Calu3 (cell line): ENCODE measurements around the gene SARS2. TPM values are rescaled to one million over a fixed set of nuclear protein-coding genes. Genes with fewer than 3 reads are reported as not detected.

Experiments
- BruUV-seq: library from RNA; stranded (reverse); fragments of 400-500 nt; replicated peaks from 2 replicates; lab custom pipeline; 2021; lab: Mats Ljungman, UMichigan
- CTCF ChIA-PET: fragments of 300-600 bp; sonication (Branson Sonifier 250); formaldehyde crosslinking; loops from one replicate; lab custom pipeline; 2022; ENCODE audit warnings: antibody characterized with exemption; lab: Charles Lee
- DNase-seq: peaks from one replicate; pipeline ENCODE4 v3.0.0; 2022
- H3K27ac Mint-ChIP-seq: one replicate; pipeline ENCODE4 v1.8.0; 2022; ENCODE audit warnings: mixed read lengths; ENCODE audit not compliant: unreplicated experiment
- H3K27me3 Mint-ChIP-seq: one replicate; pipeline ENCODE4 v1.8.0; 2022; ENCODE audit warnings: mixed read lengths; ENCODE audit not compliant: unreplicated experiment
- H3K36me3 Mint-ChIP-seq: one replicate; pipeline ENCODE4 v1.8.0; 2022; ENCODE audit warnings: mild to moderate bottlenecking, moderate library complexity, mixed read lengths; ENCODE audit not compliant: insufficient read depth, unreplicated experiment
- H3K4me1 Mint-ChIP-seq: one replicate; pipeline ENCODE4 v1.8.0; 2022; ENCODE audit warnings: mild to moderate bottlenecking, low read depth, mixed read lengths; ENCODE audit not compliant: unreplicated experiment
- H3K4me3 Mint-ChIP-seq: one replicate; pipeline ENCODE4 v1.8.0; 2022; ENCODE audit warnings: mild to moderate bottlenecking, low read depth, moderate library complexity, mixed read lengths; ENCODE audit not compliant: unreplicated experiment
- H3K9me3 Mint-ChIP-seq: one replicate; pipeline ENCODE4 v1.8.0; 2022; ENCODE audit warnings: low read depth, mixed read lengths; ENCODE audit not compliant: unreplicated experiment
- intact Hi-C: fragments of 100-400 bp; cut with micrococcal nuclease; formaldehyde crosslinking; loops from one replicate; pipeline ENCODE4 v1.10.0; 2022; ENCODE audit not compliant: unreplicated experiment
- total RNA-seq: library from RNA; stranded (reverse); gene quantifications from 2 replicates; pipeline ENCODE4 v1.2.3, GENCODE V29; 2022
- TF ChIP-seq, protein P1 (sequence below): fragments of 200-600 bp; IDR thresholded peaks from one replicate; pipeline ENCODE4 v1.8.0; 2022; ENCODE audit warnings: antibody characterized with exemption; ENCODE audit not compliant: unreplicated experiment

Gene SARS2
- total RNA-seq, 1 experiment from 2014 or later, result 52.1 TPM

DNA sequence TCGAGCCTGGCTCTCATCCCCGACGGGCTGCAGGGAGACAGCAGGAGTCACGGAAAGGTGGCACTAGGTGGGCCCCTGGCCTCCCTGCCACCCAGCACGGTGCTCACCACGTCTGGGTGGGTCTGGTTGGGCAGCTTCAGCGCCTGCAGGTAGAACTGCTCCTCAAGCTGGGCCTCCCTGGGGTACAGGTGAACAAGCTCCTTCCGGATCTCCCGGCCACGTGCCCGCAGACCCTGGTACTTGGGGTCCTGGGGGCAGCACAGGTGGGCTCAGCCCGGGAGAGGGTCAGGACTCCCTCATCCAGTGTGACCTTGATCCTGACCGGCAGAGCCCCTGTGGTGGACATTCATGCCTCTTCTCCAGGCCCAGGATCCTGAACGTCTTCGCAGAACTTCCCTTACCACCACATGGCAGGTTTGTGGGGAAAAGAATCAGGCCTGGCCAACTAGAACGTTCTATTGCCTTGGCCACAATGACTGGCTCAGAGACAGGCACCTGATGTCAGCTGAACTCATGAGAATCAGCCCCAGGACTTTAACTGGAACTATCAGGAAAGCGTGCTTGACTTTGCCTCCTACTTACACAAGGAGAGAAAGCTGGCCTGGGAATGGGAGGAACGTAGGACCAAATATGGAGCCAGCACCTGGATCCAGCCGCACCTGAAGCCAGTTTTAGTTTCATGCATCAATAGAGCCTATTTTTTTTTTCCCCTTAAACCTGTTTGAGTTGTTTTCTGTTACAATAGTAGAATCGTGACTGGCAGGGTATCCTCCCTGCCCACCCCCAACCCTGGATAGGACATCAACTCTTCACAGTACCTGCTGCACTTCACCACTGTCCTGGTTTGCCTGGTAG is 8.9 kb downstream of the SARS2 start:
- Mint-ChIP-seq H3K27ac (no peak overlapping the region), H3K4me3 (no peak overlapping the region), H3K27me3 (no peaks in the 10 kb centered on the region), H3K4me1 (no peaks in the 10 kb centered on the region), H3K36me3 (peaks cover 18% of the 10 kb centered on the region), H3K9me3 (no peaks in the 10 kb centered on the region)
- BruUV-seq, result no TSS peak
- no peak for DNase-seq
- TF ChIP-seq, protein P1, sequence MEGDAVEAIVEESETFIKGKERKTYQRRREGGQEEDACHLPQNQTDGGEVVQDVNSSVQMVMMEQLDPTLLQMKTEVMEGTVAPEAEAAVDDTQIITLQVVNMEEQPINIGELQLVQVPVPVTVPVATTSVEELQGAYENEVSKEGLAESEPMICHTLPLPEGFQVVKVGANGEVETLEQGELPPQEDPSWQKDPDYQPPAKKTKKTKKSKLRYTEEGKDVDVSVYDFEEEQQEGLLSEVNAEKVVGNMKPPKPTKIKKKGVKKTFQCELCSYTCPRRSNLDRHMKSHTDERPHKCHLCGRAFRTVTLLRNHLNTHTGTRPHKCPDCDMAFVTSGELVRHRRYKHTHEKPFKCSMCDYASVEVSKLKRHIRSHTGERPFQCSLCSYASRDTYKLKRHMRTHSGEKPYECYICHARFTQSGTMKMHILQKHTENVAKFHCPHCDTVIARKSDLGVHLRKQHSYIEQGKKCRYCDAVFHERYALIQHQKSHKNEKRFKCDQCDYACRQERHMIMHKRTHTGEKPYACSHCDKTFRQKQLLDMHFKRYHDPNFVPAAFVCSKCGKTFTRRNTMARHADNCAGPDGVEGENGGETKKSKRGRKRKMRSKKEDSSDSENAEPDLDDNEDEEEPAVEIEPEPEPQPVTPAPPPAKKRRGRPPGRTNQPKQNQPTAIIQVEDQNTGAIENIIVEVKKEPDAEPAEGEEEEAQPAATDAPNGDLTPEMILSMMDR, result no peak
- CTCF ChIA-PET, result no interaction called here
- intact Hi-C loops, result no loop called here

DNA sequence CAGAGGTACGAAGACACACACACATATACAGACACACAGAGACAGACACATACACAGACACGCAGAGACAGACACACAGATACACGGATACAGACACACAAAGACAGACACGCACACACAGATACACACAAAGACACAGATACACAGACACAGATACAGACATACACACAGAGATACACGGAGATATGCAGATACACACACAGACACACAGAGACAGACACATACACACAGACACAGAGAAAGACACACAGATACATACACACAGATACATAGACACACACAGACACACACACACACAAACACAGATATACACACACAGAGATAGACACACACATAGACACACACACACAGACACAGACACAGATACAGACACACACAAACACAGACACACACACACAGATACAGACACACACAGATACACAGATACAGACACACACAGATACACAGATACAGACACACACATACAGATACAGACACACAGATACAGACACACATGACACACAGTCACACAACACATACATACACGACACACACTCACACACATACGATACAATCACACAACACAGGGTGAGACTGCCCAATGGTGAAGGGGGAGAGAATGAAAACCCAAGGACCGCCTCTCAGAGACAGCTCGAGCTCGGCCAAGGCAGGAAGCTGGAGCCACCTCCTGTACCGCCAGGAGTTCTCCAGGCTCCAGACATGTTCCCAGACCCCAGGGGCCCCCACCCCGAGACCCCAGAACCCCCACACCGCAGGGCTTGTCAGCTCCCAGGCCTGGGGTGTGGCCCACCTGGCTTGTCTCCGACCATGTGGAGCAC is 9.8 kb downstream of the SARS2 start:
- CTCF ChIA-PET, result no interaction called here
- intact Hi-C loops, result no loop called here
- H3K4me1 Mint-ChIP-seq, result no peaks in the 10 kb centered on the region

DNA sequence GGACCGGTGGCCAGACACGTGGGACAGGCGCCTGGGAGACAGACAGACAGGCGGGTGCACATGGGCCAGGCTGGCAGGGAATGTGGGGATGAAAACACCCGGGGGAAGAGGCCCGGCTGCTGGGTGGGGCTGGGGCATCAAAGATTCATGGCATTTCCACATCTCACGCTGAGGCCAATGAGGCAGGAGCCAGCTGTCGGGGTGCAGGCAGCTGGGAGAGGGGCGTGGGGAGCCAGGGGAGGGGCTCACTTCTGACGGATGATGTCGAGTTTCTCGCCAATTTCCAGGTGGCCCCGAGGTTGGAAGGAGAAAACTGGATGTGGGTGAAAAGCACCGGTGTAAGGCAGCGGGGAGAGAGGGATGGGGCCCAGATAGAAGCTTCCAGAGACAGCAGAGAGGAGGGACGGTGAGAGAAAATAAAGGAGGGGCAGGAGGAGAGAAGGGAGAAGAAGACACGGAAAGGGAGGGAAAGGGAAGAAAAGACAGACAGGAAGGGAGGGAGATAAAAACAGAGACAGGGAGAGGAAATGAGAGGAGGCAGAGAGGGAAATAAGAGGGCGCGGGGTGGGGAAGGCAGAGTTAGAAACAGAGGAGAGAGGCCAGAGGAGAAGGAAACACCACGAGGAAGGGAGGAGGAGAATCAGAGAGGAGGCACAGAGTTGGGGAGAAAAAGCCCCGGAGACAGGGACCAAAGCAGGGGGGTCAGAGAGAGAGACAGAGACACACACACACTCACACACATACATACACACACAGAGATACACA is 10.5 kb downstream of the SARS2 start:
- Mint-ChIP-seq H3K4me3 (no peak overlapping the region), H3K27ac (no peak overlapping the region), H3K4me1 (no peaks in the 10 kb centered on the region), H3K36me3 (peaks cover 6% of the 10 kb centered on the region), H3K27me3 (no peaks in the 10 kb centered on the region), H3K9me3 (no peaks in the 10 kb centered on the region)
- CTCF ChIA-PET, result no interaction called here
- intact Hi-C loops, result no loop called here
- BruUV-seq, result no TSS peak
- no peak for DNase-seq
- TF ChIP-seq, protein P1, result no peak

More for the DNA sequence above, 9.8 kb downstream of the SARS2 start:
- Mint-ChIP-seq H3K9me3 (no peaks in the 10 kb centered on the region), H3K27ac (no peak overlapping the region), H3K4me3 (no peak overlapping the region), H3K27me3 (no peaks in the 10 kb centered on the region), H3K36me3 (peaks cover 12% of the 10 kb centered on the region)
- DNase-seq, result no peak
- BruUV-seq, result no TSS peak
- TF ChIP-seq, protein P1, result no peak

DNA sequence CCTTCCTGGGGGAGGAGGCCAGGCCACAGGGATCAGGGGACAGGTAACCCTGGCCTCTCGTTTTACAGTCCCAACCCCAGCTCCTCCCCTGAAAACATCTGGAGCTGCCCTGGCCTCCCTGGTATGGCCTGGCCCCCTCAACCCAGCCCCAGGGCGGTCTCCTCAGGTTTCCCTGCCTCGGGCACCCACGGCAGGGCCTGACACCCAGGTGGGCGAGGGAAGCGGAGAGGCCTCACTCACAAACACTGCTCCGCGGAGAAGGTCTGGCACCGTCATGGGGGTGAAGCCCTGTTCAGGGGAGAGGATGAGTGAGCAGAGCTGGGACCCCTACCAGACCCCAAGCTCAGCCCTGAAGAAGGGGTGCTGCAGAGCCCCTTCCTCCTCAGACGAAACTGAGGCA is 12.0 kb downstream of the SARS2 start:
- no peaks in the 10 kb centered on the region for H3K9me3 Mint-ChIP-seq
- TF ChIP-seq, protein P1, result no peak
- H3K27me3 Mint-ChIP-seq, result no peaks in the 10 kb centered on the region
- no peak for DNase-seq
- H3K27ac Mint-ChIP-seq, result no peak overlapping the region
- no TSS peak for BruUV-seq
- intact Hi-C loops, result no loop called here
- H3K4me1 Mint-ChIP-seq, result no peaks in the 10 kb centered on the region
- no peak overlapping the region for H3K4me3 Mint-ChIP-seq
- CTCF ChIA-PET, result no interaction called here
- H3K36me3 Mint-ChIP-seq, result peaks cover 11% of the 10 kb centered on the region
